ENCODE data around the gene PDK3.

GRCh38 chrX:24448762-24449250 lies 16.3 kb upstream of the PDK3 start:
- TF ChIP-seq CTCF (IDR thresholded peaks at IDR 0.05) (no peak), POLR2A (IDR thresholded peaks at IDR 0.05) (no peak)
